NCI-H82 treated with DMSO at 0.1 percent for 48 hours (cell line): Measurements from ENCODE around the gene RHOA.
"Not testable (repeated sequence)": the region's sequence is repeated elsewhere in the genome, so short reads cannot be mapped to it uniquely, and the experiment has no call there.

Experiments used
- DNase-seq: peaks from one replicate; lab custom pipeline; 2025; ENCODE audit not compliant: unreplicated experiment; lab: John Stamatoyannopoulos, UW

RHOA gene

GRCh38 chr3:49412632-49413337 is 1.0 kb upstream of the RHOA start:
- no peak for DNase-seq

GRCh38 chr3:49411535-49411967 is 225 bp downstream of the RHOA start:
- DNase-seq: no peak

- no peak for DNase-seq
Observed at GRCh38 chr3:49410846-49411534, 786 bp downstream of the RHOA start.

- no peak for DNase-seq
Observed at GRCh38 chr3:49410066-49410845, 1.5 kb downstream of the RHOA start.

- DNase-seq: no peak
Observed at GRCh38 chr3:49406571-49407565, 4.9 kb downstream of the RHOA start.

GRCh38 chr3:49405570-49405969 is 6.2 kb downstream of the RHOA start:
- DNase-seq: not testable (repeated sequence)

- DNase-seq: no peak
Observed at GRCh38 chr3:49403891-49404290, 7.9 kb downstream of the RHOA start.

GRCh38 chr3:49401766-49402165 is 10.0 kb downstream of the RHOA start:
- DNase-seq: no peak

- no peak for DNase-seq
Observed at GRCh38 chr3:49399461-49399860, 12.3 kb downstream of the RHOA start.

GRCh38 chr3:49397470-49397869 is 14.3 kb downstream of the RHOA start:
- peak; percentile 87 for DNase-seq

- DNase-seq: not testable (repeated sequence)
Observed at GRCh38 chr3:49391310-49391709, 20.5 kb downstream of the RHOA start.

- DNase-seq: no peak
Observed at GRCh38 chr3:49389297-49389696, 22.5 kb downstream of the RHOA start.

- DNase-seq: no peak
Observed at GRCh38 chr3:49388289-49388820, 23.4 kb downstream of the RHOA start.

- no peak for DNase-seq
Observed at GRCh38 chr3:49387721-49388120, 24.1 kb downstream of the RHOA start.

- no peak for DNase-seq
Observed at GRCh38 chr3:49386056-49386756, 25.6 kb downstream of the RHOA start.

GRCh38 chr3:49385617-49386016 is 26.2 kb downstream of the RHOA start:
- no peak for DNase-seq

GRCh38 chr3:49383387-49383786 is 28.4 kb downstream of the RHOA start:
- no peak for DNase-seq

GRCh38 chr3:49378249-49378895 is 33.4 kb downstream of the RHOA start:
- no peak for DNase-seq

- DNase-seq: no peak
Observed at GRCh38 chr3:49377483-49377882, 34.3 kb downstream of the RHOA start.
